GM18858 (cell line): ENCODE data around the gene C20orf173.
"Not testable (repeated sequence)": the region's sequence is repeated elsewhere in the genome, so short reads cannot be mapped to it uniquely, and the experiment has no call there.

ENCODE experiments used
- ATAC-seq: cut with Tn5 transposase; IDR thresholded peaks from one replicate; pipeline ENCODE4 v1.9.1; 2021; ENCODE audit not compliant: unreplicated experiment

C20orf173 gene, protein sequence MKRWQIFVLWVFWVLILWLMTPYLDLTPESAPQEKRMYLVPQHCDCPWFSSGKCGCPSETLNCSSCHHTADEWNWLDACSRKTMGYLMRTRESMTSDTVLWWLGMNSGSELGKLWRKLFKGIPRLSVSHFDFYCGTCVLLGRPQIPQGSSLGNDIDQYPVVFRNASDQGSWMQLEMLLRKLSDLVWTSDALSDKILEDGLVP

GRCh38 chr20:35529552-35529951 is at the start of gene C20orf173:
Gene C20orf173, minus strand, starts transcription at chr20:35529652. Its CDS starts 279 bp downstream, at chr20:35529373.
- no peak for ATAC-seq

DNA sequence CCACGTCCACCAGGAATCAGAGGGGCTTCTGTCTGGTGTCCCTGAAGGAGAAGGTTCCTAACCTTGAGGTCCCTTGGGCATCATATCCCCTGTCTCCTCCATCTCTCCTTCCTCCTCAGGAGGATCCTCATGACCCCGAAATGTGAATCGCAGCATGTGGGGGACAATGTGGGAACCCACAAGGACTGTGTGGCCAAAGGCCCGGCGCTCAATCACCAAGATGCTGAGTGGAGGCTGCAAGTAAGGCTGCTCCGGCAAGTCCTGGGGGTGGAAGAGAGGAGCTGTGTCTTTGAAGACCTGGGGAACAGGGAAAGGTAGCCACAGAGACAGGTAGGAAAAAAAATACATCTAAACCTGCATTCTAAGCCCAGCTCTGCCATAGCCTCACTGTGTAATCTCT is 49.7 kb upstream of the C20orf173 start:
- ATAC-seq: no peak

GRCh38 chr20:35578469-35578868 is 49.0 kb upstream of the C20orf173 start:
- ATAC-seq: no peak

DNA sequence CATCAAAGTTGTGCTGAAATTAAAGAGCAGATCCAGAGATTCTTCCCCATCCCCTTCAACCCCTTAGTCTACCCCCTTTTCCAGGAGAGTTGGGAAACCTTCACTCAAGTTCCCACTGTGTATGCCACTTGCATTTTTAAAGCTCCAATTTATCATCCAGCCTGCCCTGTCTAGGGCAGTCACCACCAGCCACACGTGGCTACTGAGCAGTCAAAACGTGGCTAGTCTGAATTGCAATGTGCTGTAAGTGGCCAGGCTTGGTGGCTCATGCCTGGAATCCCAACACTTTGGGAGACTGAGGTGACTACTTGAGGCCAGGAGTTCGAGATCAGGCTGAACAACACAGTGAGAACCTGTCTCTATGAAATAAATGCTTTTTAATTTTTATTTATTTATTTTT is 47.4 kb upstream of the C20orf173 start:
- no peak for ATAC-seq

DNA sequence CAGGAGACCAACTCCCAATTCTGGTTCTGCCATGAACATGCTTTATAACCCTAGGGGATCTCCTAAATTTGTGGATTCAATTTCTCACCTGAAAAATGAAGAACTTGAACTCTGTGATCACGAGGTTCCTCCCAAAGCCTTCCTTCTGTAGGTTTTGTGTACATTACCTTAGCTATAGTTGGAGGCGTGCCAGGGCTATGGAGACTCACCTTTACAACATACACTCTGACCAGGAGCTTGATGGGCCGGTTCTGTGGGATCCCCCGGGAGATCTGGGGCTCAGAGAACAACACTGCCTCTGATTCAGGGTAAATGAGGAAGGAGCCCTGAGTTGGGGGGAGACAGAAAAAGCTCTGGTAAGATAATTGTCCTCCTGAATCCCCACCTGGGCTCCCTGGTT is 46.5 kb upstream of the C20orf173 start:
- ATAC-seq: no peak

- ATAC-seq: no peak
These were observed 43.4 kb upstream of the C20orf173 start for GRCh38 chr20:35572838-35573237.

DNA sequence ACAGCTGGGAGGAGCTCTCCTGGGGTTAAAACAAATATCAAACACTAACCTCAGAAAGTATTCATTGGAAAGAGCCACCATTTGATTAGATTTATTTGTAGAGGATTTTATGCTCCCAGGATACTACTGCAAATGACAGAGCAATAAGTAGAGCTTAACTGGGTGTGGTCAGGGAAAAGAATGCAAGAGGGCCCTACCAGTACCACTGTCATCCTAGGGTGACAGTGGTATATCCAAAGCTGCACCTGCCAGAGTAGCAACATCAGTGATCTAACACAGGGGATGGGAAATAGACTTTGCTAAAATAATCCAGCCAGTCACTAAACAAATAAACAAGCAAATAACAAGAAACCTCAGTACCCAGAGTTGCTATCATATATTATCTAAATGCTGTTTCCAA is 42.1 kb upstream of the C20orf173 start:
- no peak for ATAC-seq

DNA sequence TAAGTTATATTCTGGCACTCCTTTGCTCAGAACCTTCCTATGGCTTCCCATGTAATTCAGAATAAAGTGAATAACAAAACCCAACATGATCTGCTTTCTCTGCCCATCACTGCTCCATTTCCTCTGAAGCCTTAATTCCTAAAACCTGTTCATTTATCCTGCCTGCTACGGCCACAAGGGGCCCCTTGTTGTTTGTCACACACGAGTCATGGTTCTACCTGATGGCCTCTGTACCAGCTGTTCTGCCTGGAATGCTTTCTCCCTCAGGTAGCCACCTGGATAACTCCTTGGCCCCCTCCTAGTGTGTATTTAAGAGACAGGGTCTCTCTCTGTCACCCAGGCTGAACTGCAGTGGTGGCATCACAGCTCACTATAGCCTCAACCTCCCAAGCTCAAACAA is 39.2 kb upstream of the C20orf173 start:
- ATAC-seq: no peak

- no peak for ATAC-seq
These were observed 35.5 kb upstream of the C20orf173 start for GRCh38 chr20:35564905-35565304.

DNA sequence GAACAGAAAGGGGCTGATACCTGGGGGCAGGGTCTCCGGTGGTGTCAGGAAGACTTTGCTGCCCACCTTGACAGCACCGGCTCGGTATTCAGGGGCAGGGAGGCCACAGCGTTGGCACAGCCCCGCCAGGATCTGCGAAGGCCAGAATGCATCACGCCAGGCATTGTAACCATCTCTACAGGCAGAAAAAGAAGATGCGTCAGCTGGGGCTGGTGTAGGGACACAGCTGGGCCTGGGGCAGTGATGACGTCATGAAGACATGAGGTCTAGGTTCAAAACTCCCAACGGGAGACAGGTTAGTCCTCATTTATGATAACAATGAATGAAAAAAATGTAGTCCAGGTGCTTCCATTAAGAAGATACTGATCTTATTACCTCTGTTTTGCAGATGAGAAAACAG is 34.4 kb upstream of the C20orf173 start:
- no peak for ATAC-seq

DNA sequence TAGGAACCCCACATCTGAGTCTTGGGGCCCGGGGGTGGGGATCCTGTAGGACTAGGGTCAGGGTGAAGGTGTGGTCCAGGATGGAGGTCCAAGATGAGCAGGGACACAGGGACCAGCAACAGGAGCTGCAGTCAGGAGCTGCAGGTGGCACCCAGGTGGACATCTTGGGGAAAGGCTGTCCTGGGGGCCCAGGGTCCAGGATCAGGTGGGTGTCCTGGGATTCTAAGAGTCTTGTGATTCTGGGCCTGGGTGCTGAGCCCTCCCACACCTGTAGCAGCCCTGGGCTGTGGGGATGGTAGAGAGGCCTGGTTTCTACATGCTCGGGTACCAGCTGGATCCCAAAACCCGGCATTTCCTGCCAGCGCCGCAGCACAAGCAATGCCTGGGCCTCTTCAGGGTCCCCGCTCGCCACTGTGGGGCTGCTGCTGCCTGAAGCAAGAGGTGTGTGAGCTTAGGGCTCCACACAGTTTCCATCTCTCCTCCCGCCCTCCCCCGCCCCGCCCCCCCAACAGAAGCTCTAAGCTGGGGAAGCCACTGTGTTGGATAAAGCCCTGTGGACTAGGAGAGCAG is 33.2 kb upstream of the C20orf173 start:
- ATAC-seq: no peak

DNA sequence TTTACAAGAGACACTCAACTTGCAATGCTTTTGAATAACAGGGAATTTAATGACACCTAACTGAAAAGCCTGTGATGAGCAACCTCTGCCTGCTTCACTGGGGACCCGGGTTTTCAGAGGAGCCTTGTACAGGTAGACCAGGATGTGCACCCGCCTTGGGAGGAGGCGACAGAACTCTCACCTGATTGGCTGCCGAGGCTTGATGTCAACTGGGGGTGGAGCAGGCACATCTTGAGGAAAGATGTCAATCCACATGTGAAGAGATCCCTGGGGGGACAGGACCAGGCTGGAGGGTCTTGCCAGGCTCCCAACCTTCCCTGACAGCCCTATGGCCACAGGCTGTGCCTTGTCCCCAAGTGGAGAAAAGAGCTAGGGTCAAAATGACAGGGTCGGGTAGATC is 32.2 kb upstream of the C20orf173 start:
- no peak for ATAC-seq

DNA sequence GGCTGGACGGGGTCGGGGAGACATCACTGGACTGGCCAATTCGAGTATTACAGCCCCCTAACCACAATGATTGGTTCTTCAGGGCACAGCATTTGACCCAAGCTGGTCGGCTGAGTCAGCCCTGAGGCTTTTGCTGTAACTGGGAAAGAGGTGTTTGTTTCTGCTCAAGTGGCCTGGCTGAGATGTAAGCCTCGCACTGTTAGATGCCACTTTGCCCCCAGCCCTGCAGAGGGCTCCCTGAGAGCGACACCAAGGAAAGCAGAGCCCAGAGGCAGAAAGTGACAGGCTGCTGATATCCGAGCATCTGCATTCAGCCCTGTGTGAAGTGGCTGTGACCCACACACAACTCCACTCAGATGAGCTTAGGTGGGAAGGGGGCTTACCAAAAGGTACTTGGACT is 31.8 kb upstream of the C20orf173 start:
- no peak for ATAC-seq

- ATAC-seq: no peak
These were observed 31.1 kb upstream of the C20orf173 start for GRCh38 chr20:35560541-35560940.

GRCh38 chr20:35560105-35560511 is 30.7 kb upstream of the C20orf173 start:
- no peak for ATAC-seq

- no peak for ATAC-seq
These were observed 29.7 kb upstream of the C20orf173 start for GRCh38 chr20:35559042-35559693.

GRCh38 chr20:35558451-35558850 is 29.0 kb upstream of the C20orf173 start:
- ATAC-seq: no peak

DNA sequence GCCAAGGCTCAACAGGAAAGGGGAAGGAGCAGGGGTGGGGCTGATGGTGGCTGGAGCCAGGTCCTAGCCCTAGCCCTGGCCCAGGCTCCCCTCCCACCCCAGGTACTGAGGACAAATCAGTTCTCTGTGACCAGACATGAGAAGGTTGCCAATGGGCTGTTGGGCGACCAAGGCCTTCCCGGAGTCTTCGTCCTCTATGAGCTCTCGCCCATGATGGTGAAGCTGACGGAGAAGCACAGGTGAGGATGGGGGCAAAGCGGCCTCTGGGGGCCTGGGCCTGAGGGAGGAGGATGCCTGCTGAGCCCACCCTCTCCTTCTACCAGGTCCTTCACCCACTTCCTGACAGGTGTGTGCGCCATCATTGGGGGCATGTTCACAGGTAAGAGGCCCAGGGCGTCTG is 27.4 kb upstream of the C20orf173 start:
- ATAC-seq: no peak

DNA sequence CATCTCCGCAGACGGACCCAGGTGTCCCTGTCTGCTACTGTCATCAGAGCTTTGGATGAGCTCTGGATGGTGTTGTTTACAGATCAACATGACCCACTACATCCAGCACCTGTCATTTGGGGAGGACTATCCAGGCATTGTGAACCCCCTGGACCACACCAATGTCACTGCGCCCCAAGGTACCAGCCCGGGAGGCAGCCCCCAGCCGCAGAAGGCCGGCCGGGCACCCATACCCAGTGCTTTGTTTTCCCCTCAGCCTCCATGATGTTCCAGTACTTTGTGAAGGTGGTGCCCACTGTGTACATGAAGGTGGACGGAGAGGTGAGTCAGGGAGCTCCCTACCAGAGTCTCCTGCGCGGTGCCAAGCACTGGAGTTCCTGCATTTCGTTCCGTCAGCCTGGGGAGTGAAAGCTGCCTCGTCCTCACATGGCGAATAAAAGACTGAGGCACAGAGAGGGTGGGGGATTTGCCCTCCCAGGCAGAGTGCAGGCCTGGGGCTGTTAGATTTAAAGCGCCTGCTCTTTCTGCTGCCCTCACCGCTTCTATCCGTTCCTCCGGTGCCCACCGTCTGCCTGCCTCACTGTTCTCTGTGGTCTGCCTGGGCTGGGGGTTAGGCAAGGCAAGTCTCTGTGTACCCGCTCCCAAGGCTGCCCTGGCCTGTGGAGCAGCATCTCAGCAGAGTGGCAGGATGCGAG is 26.6 kb upstream of the C20orf173 start:
- no peak for ATAC-seq

- ATAC-seq: not testable (repeated sequence)
These were observed 26.0 kb upstream of the C20orf173 start for GRCh38 chr20:35555461-35555860.

GRCh38 chr20:35552914-35553313 is 23.5 kb upstream of the C20orf173 start:
- no peak for ATAC-seq

GRCh38 chr20:35551503-35551902 is 22.1 kb upstream of the C20orf173 start:
- no peak for ATAC-seq
